Measurements from ENCODE around the gene IL18BP.

DNA sequence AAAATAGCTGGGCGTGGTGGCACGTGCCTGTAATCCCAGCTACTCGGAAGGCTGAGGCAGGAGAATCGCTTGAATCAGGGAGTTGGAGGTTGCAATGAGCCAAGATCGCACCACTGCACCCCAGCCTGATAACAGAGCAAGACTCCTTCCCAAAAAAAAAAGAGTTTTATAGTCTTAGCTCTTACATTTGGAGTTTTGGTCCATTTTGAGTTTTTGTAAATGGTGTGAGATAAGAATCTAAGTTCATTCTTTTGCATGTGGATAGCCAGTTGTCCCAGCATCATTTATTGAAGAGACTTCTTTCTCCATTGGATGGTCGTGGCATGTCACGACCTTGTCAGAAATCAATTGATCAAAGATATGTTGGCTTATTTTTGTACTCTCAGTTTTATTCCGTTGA lies 35.2 kb upstream of the IL18BP start:
- TF ChIP-seq, protein P1, sequence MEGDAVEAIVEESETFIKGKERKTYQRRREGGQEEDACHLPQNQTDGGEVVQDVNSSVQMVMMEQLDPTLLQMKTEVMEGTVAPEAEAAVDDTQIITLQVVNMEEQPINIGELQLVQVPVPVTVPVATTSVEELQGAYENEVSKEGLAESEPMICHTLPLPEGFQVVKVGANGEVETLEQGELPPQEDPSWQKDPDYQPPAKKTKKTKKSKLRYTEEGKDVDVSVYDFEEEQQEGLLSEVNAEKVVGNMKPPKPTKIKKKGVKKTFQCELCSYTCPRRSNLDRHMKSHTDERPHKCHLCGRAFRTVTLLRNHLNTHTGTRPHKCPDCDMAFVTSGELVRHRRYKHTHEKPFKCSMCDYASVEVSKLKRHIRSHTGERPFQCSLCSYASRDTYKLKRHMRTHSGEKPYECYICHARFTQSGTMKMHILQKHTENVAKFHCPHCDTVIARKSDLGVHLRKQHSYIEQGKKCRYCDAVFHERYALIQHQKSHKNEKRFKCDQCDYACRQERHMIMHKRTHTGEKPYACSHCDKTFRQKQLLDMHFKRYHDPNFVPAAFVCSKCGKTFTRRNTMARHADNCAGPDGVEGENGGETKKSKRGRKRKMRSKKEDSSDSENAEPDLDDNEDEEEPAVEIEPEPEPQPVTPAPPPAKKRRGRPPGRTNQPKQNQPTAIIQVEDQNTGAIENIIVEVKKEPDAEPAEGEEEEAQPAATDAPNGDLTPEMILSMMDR (IDR thresholded peaks at IDR 0.05): no peak
- TF ChIP-seq POLR2A (IDR thresholded peaks at IDR 0.05) (no peak), EP300 (IDR thresholded peaks at IDR 0.05) (no peak)
